ENCODE results near the gene KCNT2. TPM values are rescaled to one million over a fixed set of nuclear protein-coding genes. Genes with fewer than 3 reads are reported as not detected.
"Not testable (repeated sequence)": the region's sequence is repeated elsewhere in the genome, so short reads cannot be mapped to it uniquely, and the experiment has no call there.

KCNT2 gene
- total RNA-seq, 4 donors from 2014 or later = 3.7 to 18.5 (median 6.5) TPM

DNA sequence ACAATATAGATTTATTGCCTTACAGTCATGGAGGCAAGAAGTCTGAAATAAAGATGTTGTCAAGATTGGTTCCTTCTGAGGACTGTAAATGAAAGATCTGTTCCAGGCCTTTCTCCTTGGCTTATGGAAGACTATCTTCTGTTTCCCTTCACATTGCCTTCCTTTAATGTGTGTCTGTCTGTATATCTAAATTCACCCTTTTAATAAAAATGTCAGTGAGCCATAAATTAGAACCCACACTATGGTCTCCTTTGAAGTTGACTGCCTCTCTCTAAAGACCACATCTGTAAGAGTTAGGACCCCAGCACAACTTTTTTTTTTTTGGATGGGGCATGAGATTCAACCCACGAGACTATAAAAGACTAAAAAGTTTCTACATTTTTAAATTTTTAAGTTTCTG is 305.8 kb downstream of the KCNT2 start:
- Histone ChIP-seq H3K27ac (no peak overlapping the region), H3K9me3 (no peaks in the 10 kb centered on the region), H3K4me3 (replicated peaks in 1 of 3) (no peak overlapping the region), H3K27me3 (no peaks in the 10 kb centered on the region), H3K36me3 (no peaks in the 10 kb centered on the region), H3K4me1 (no peaks in the 10 kb centered on the region)
- intact Hi-C loops (cut with DNase I) = no loop called here
- TF ChIP-seq POLR2A (IDR thresholded peaks at IDR 0.05) = no peak
- TF ChIP-seq CTCF (IDR thresholded peaks at IDR 0.05) = no peak
- no peak for DNase-seq
- 96 to 98% methylated on average over 1 of the region's 1 CpG for WGBS, 2 donors

GRCh38 chr1:196295766-196296165 is 312.5 kb downstream of the KCNT2 start:
- Histone ChIP-seq H3K9me3 (no peaks in the 10 kb centered on the region), H3K4me1 (no peaks in the 10 kb centered on the region), H3K36me3 (no peaks in the 10 kb centered on the region), H3K27me3 (no peaks in the 10 kb centered on the region), H3K4me3 (replicated peaks in 1 of 3) (no peak overlapping the region), H3K27ac (no peak overlapping the region)
- no peak for DNase-seq
- intact Hi-C loops (cut with DNase I) = no loop called here
- TF ChIP-seq POLR2A (IDR thresholded peaks at IDR 0.05) (no peak), CTCF (IDR thresholded peaks at IDR 0.05) (no peak)

DNA sequence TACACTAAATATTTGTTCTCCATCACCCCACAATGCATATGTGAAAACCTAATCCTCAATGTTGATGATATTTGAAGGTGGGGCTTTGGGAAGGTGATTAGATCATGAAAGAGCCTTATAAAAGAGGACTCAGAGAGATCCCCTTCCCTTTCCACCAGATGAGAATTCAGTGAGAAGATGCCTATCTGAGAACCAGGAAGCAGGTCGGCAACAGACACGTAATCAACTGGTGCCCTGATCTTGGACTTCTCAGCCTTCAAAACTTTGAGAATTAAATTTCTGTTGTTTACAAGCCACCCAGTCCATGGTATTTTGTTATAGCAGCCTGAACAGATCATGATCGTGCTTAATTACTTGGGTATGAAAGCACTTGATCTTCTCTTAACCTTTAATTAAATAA is 329.4 kb downstream of the KCNT2 start:
- no peak overlapping the region for H3K4me3 ChIP-seq (replicated peaks in 1 of 3)
- WGBS, 2 donors = 96 to 97% methylated on average over 3 of the region's 3 CpGs
- H3K27ac ChIP-seq = no peak overlapping the region
- H3K27me3 ChIP-seq = no peaks in the 10 kb centered on the region
- H3K36me3 ChIP-seq = no peaks in the 10 kb centered on the region
- H3K4me1 ChIP-seq = no peaks in the 10 kb centered on the region
- TF ChIP-seq POLR2A (IDR thresholded peaks at IDR 0.05) (no peak), CTCF (IDR thresholded peaks at IDR 0.05) (no peak)
- intact Hi-C loops (cut with DNase I) = no loop called here
- DNase-seq = no peak
- no peaks in the 10 kb centered on the region for H3K9me3 ChIP-seq

GRCh38 chr1:196277860-196278259 is 330.4 kb downstream of the KCNT2 start:
- intact Hi-C loops (cut with DNase I) = no loop called here
- DNase-seq = no peak
- no peaks in the 10 kb centered on the region for H3K9me3 ChIP-seq
- TF ChIP-seq CTCF (IDR thresholded peaks at IDR 0.05) = no peak
- no peak for TF ChIP-seq POLR2A (IDR thresholded peaks at IDR 0.05)
- no peak overlapping the region for H3K27ac ChIP-seq
- no peaks in the 10 kb centered on the region for H3K27me3 ChIP-seq
- H3K36me3 ChIP-seq = no peaks in the 10 kb centered on the region
- H3K4me1 ChIP-seq = no peaks in the 10 kb centered on the region
- no peak overlapping the region for H3K4me3 ChIP-seq (replicated peaks in 1 of 3)

GRCh38 chr1:196271212-196271947 is 336.9 kb downstream of the KCNT2 start:
- 86 to 93% methylated on average over 6 of the region's 6 CpGs for WGBS, 2 donors
- Histone ChIP-seq H3K27me3 (no peaks in the 10 kb centered on the region), H3K9me3 (no peaks in the 10 kb centered on the region), H3K4me3 (replicated peaks in 1 of 3) (no peak overlapping the region), H3K36me3 (no peaks in the 10 kb centered on the region), H3K4me1 (no peaks in the 10 kb centered on the region), H3K27ac (no peak overlapping the region)
- no peak for TF ChIP-seq CTCF (IDR thresholded peaks at IDR 0.05)
- no peak for TF ChIP-seq POLR2A (IDR thresholded peaks at IDR 0.05)
- intact Hi-C loops (cut with DNase I) = no loop called here
- DNase-seq = no peak

DNA sequence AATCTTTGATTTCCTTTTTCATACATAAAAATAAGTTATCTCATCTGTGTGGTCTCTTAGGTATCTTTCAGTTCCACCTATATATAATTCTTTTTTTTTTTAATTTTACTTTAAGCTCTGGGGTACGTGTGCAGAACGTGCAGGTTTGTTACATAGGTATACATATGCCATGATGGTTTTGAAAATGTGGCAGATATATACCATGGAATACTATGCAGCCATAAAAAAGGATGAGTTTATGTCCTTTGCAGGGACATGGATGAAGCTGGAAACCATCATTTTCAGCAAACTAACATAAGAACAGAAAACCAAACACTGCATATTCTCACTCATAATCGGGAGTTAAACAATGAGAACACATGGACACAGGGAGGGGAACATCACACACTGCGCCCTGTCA is 345.2 kb downstream of the KCNT2 start:
- DNase-seq; intact Hi-C loops (cut with DNase I); H3K27ac ChIP-seq; H3K9me3 ChIP-seq; H3K4me1 ChIP-seq; H3K27me3 ChIP-seq; H3K36me3 ChIP-seq; H3K4me3 ChIP-seq (replicated peaks in 1 of 3): not testable (repeated sequence)
- WGBS, 2 donors = 94 to 97% methylated on average over 4 of the region's 4 CpGs

Measured in thyroid gland (tissue), 4 donors.